Endodermal cell (in vitro differentiated cells): ENCODE results near the gene PPIE. TPM values are rescaled to one million over a fixed set of nuclear protein-coding genes. Genes with fewer than 3 reads are reported as not detected.
A peak's percentile ranks its signal among the peaks of the same experiment; 100 is the strongest.
"Not testable (repeated sequence)": the region's sequence is repeated elsewhere in the genome, so short reads cannot be mapped to it uniquely, and the experiment has no call there.

ENCODE experiments used
- DNase-seq: peaks from one replicate; pipeline ENCODE4 v3.0.0-alpha.2; 2017
- H3K27ac ChIP-seq: 2 replicates; pipeline ENCODE4 v1.5.1; 2013; ENCODE audit warnings: mild to moderate bottlenecking, low read depth, low read length, moderate library complexity
- H3K27me3 ChIP-seq: 2 replicates; pipeline ENCODE4 v1.6.1; 2013; ENCODE audit warnings: mild to moderate bottlenecking, low read length, moderate library complexity; ENCODE audit not compliant: insufficient read depth, control insufficient read depth, poor library complexity, severe bottlenecking
- H3K36me3 ChIP-seq: 2 replicates; pipeline ENCODE4 v1.7.0; 2013; ENCODE audit warnings: mild to moderate bottlenecking, low read length, moderate library complexity; ENCODE audit not compliant: control insufficient read depth, insufficient read depth
- H3K4me1 ChIP-seq: one replicate; pipeline ENCODE4 v1.7.0; 2013; ENCODE audit warnings: low read length; ENCODE audit not compliant: control insufficient read depth, insufficient read depth
- H3K4me3 ChIP-seq: 2 replicates; pipeline ENCODE4 v1.5.1; 2013; ENCODE audit warnings: mild to moderate bottlenecking, low read length, moderate library complexity
- H3K9ac ChIP-seq: 2 replicates; pipeline ENCODE4 v1.6.1; 2013; ENCODE audit warnings: mild to moderate bottlenecking, low read length, moderate library complexity; ENCODE audit not compliant: poor library complexity, severe bottlenecking; ENCODE audit errors: extremely low read depth
- H3K9me3 ChIP-seq: 2 replicates; pipeline ENCODE4 v1.6.1; 2013; ENCODE audit warnings: mild to moderate bottlenecking, low read length, moderate library complexity; ENCODE audit not compliant: control insufficient read depth
- H3K27ac Mint-ChIP-seq: 2 replicates; pipeline ENCODE4 v1.8.0; 2020; ENCODE audit warnings: mixed read lengths
- H3K27me3 Mint-ChIP-seq: 2 replicates; pipeline ENCODE4 v1.8.0; 2021; ENCODE audit warnings: mild to moderate bottlenecking, mixed read lengths; ENCODE audit not compliant: insufficient read depth
- H3K36me3 Mint-ChIP-seq: 2 replicates; pipeline ENCODE4 v1.8.0; 2020; ENCODE audit warnings: low read depth, mixed read lengths
- H3K4me1 Mint-ChIP-seq: 2 replicates; pipeline ENCODE4 v1.8.0; 2020; ENCODE audit warnings: mixed read lengths
- H3K4me3 Mint-ChIP-seq: 2 replicates; pipeline ENCODE4 v1.8.0; 2020; ENCODE audit warnings: mild to moderate bottlenecking, moderate library complexity, mixed read lengths
- H3K9me3 Mint-ChIP-seq: 2 replicates; pipeline ENCODE4 v1.8.0; 2020; ENCODE audit warnings: mild to moderate bottlenecking, mixed read lengths
- CTCF ChIP-seq: fragments of 200-600 bp; sonication (generic); conservative IDR thresholded peaks from 2 replicates; pipeline ENCODE4 v1.5.0; 2021; ENCODE audit warnings: antibody characterized with exemption, mild to moderate bottlenecking
- WGBS, 2 experiments: methylation state at CpG; one replicate each; pipeline versions ENCODE4 v1.1.5 to v1.1.7; 2013; ENCODE audit warnings: missing lambda C conversion rate in 2 of 2, mixed read lengths in 1 of 2; ENCODE audit not compliant: insufficient coverage in 1 of 2, insufficient read length in 1 of 2; 5-methylcytosine and 5-hydroxymethylcytosine counted together
- total RNA-seq, 2 donors: library from RNA; stranded (reverse); fragmentation: NEBNext Ultra II Directional in 1 of 2; extraction: Animal tissue kit (Norgen Biotek cat#: 25700) in 1 of 2; gene quantifications; 2 replicates in 1 of 2; 3 replicates in 1 of 2; pipeline ENCODE4 v1.2.1, GENCODE V29; 2021

PPIE gene
- total RNA-seq, 2 donors from 2014 or later: 39.5 to 59.4 TPM

DNA sequence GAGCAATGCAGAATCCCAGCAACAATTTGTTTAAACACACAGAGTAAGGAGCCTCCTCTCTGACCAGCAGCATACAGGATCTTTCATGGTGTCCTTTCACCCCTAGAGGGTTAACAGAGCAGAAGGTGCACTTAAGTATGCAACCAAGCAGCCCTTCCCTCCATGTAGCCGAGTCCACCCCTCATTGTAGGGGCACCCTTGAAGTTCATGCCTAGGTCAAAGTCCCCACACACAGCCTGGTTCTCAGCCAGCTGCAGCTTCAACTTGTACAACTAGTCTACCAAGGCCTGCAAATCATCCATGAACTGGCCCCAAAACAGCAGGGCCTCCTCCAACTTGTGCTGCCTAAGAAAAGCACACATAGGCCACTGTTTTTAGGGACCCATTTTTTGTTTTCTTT is 57.0 kb downstream of the PPIE start:
- H3K4me3 ChIP-seq: no peak overlapping the region
- H3K27me3 ChIP-seq: peaks cover 35% of the 10 kb centered on the region
- DNase-seq: no peak
- H3K36me3 ChIP-seq: no peaks in the 10 kb centered on the region
- Mint-ChIP-seq H3K27ac (no peak overlapping the region), H3K4me1 (no peaks in the 10 kb centered on the region), H3K27me3 (peaks cover 73% of the 10 kb centered on the region), H3K36me3 (no peaks in the 10 kb centered on the region), H3K4me3 (no peak overlapping the region), H3K9me3 (no peaks in the 10 kb centered on the region)
- H3K27ac ChIP-seq: no peak overlapping the region
- H3K4me1 ChIP-seq: no peaks in the 10 kb centered on the region
- WGBS, 2 experiments: 60% methylated on average over 1 of the region's 1 CpG; no CpG with 5 or more reads in 1 of the 2 experiments
- no peaks in the 10 kb centered on the region for H3K9me3 ChIP-seq
- TF ChIP-seq CTCF: no peak
- no peak overlapping the region for H3K9ac ChIP-seq

DNA sequence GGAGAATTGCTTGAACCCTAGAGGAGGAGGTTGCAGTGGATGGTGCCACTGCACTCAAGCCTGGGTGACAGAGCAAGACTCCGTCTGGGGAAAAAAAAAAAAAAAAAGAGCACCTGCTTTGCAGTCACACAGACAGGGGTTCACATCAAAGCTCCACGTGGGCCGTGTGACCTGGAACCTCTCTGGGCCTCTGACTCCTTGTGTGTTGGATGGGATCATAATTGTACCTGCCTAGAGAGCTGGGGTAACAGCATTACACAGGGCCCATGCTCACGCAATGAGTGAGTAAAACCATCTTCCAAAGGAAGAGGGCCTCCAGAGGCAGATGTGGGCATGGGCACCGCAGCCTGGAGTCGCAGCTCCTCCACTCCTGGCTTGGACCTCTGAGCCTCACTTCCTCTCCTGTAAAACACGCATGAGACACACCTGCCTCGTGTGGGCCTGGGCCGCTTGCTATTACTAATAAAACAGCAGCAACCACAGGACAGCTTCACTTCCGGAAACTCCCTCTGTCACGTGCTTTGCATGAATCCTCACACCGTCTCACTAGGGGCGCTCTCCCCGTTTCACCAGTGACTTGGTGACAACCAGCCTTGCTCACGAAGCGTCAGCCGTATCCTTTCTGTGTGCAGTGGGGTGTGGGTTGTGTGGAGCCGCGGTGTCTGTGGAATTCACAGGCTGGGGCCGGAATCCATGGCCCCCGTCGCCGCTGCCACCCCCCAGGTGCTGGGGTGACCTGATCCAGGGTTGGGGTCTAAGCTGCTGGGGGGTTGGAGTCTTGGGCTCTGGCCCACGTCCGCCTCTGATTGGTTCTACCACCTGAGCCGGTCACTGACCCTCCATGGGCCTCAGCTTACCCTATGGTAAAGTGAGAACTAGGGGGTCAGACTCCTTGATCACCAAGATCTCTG is 60.4 kb downstream of the PPIE start:
- H3K9me3 Mint-ChIP-seq, H3K4me1 Mint-ChIP-seq, H3K9me3 ChIP-seq, H3K27ac ChIP-seq, H3K36me3 Mint-ChIP-seq, H3K4me3 Mint-ChIP-seq, H3K27me3 ChIP-seq, H3K9ac ChIP-seq, H3K36me3 ChIP-seq, H3K27ac Mint-ChIP-seq, H3K4me1 ChIP-seq, H3K4me3 ChIP-seq: not testable (repeated sequence)
- DNase-seq: peak; percentile 88
- H3K27me3 Mint-ChIP-seq: peaks cover 54% of the 10 kb centered on the region
- 84 to 85% methylated on average over 13 to 18 of the region's 26 CpGs for WGBS, 2 experiments

GRCh38 chr1:39799770-39800470 is 61.2 kb downstream of the PPIE start:
- Mint-ChIP-seq H3K27me3 (peaks cover 48% of the 10 kb centered on the region), H3K27ac (no peak overlapping the region), H3K4me3 (no peak overlapping the region), H3K9me3 (peaks cover 3% of the 10 kb centered on the region), H3K36me3 (no peaks in the 10 kb centered on the region), H3K4me1 (no peaks in the 10 kb centered on the region)
- H3K36me3 ChIP-seq: no peaks in the 10 kb centered on the region
- H3K9me3 ChIP-seq: no peaks in the 10 kb centered on the region
- 8% methylated on average over 4 to 8 of the region's 8 CpGs for WGBS, 2 experiments
- peak; percentile 89 for TF ChIP-seq CTCF
- no peak overlapping the region for H3K27ac ChIP-seq
- H3K9ac ChIP-seq: no peak overlapping the region
- DNase-seq: peak; percentile 95
- H3K27me3 ChIP-seq: peaks cover 3% of the 10 kb centered on the region
- H3K4me3 ChIP-seq: no peak overlapping the region
- H3K4me1 ChIP-seq: no peaks in the 10 kb centered on the region
